H1 (cell line): ENCODE measurements around the gene TEX38. TPM values are rescaled to one million over a fixed set of nuclear protein-coding genes. Genes with fewer than 3 reads are reported as not detected.

Source experiments
- CTCF ChIA-PET: fragments of 300-600 bp; sonication (Branson Sonifier 250); formaldehyde crosslinking; loops from one replicate; lab custom pipeline; 2021; ENCODE audit not compliant: partially characterized antibody; lab: Charles Lee
- POLR2A ChIA-PET: fragments of 300-600 bp; sonication (Branson Sonifier 250); formaldehyde crosslinking; loops from one replicate; lab custom pipeline; 2021; ENCODE audit warnings: inconsistent platforms; ENCODE audit not compliant: partially characterized antibody; lab: Charles Lee
- DNase-seq, 2 experiments: peaks; one replicate each; pipeline versions ENCODE4 v3.0.0 to v3.0.0-alpha.2; 2010 to 2022; ENCODE audit warnings: low spot score in 2 of 2, low read depth in 1 of 2, mixed read lengths in 1 of 2
- FAIRE-seq: peaks from 2 replicates; lab custom pipeline; 2011; peaks lifted over from hg19 to GRCh38; lab: Jason Lieb, UNC
- H2AFZ ChIP-seq: 2 replicates; pipeline ENCODE4 v1.8.1; 2012; ENCODE audit warnings: low read length, inconsistent platforms
- H2AK5ac ChIP-seq: 2 replicates; pipeline ENCODE4 v1.6.1; 2013; ENCODE audit warnings: low read depth, low read length
- H2BK120ac ChIP-seq: replicated peaks from 2 replicates; pipeline ENCODE3; 2013; ENCODE audit warnings: low read depth, low read length, inconsistent platforms
- H2BK12ac ChIP-seq: 2 replicates; pipeline ENCODE4 v1.6.1; 2013; ENCODE audit warnings: low read depth, low read length
- H2BK15ac ChIP-seq: 2 replicates; pipeline ENCODE4 v1.6.1; 2013; ENCODE audit warnings: low read length
- H2BK20ac ChIP-seq: 2 replicates; pipeline ENCODE4 v1.6.1; 2013; ENCODE audit warnings: low read length
- H2BK5ac ChIP-seq: 2 replicates; pipeline ENCODE4 v1.6.1; 2013; ENCODE audit warnings: low read depth, low read length
- H3K14ac ChIP-seq: 2 replicates; pipeline ENCODE4 v1.6.1; 2013; ENCODE audit warnings: inconsistent platforms; ENCODE audit not compliant: insufficient read length
- H3K18ac ChIP-seq: 2 replicates; pipeline ENCODE4 v1.6.1; 2013; ENCODE audit warnings: low read length; ENCODE audit errors: extremely low read depth
- H3K23ac ChIP-seq: 2 replicates; pipeline ENCODE4 v1.6.1; 2013; ENCODE audit warnings: inconsistent platforms; ENCODE audit not compliant: insufficient read length
- H3K23me2 ChIP-seq: 2 replicates; pipeline ENCODE4 v1.6.1; 2013; ENCODE audit warnings: low read depth, low read length
- H3K27ac ChIP-seq: 2 replicates; pipeline ENCODE4 v1.6.1; 2011; ENCODE audit warnings: low read depth, low read length, inconsistent platforms
- H3K27me3 ChIP-seq, 4 experiments: replicated peaks in 1 of 4; 1 replicate in 1 of 4; 2 replicates in 3 of 4; pipeline versions ENCODE4 v1.6.1 to v1.8.1; 2011 to 2013; ENCODE audit warnings: low read length in 3 of 4, mild to moderate bottlenecking in 3 of 4, inconsistent platforms in 2 of 4, mixed read lengths in 2 of 4, moderate library complexity in 1 of 4; ENCODE audit not compliant: control insufficient read depth in 3 of 4, insufficient read depth in 3 of 4; ENCODE audit errors: extremely low read depth in 1 of 4
- H3K36me3 ChIP-seq, 4 experiments: 2 replicates each; pipeline versions ENCODE4 v1.6.1 to v1.8.1; 2011 to 2013; ENCODE audit warnings: mild to moderate bottlenecking in 4 of 4, low read length in 3 of 4, moderate library complexity in 2 of 4, control low read depth in 1 of 4, inconsistent platforms in 1 of 4; ENCODE audit not compliant: insufficient read depth in 4 of 4, control insufficient read depth in 2 of 4
- H3K4ac ChIP-seq: replicated peaks from 2 replicates; pipeline ENCODE3; 2013; ENCODE audit warnings: low read length, low read depth, mixed read lengths, inconsistent platforms; ENCODE audit not compliant: insufficient read length
- H3K4me1 ChIP-seq, 4 experiments: replicated peaks in 1 of 4; 1 replicate in 1 of 4; 2 replicates in 3 of 4; pipeline versions ENCODE4 v1.6.1 to v1.8.1; 2011 to 2013; ENCODE audit warnings: low read length in 3 of 4, inconsistent platforms in 2 of 4, mixed read lengths in 1 of 4; ENCODE audit not compliant: insufficient read depth in 4 of 4, control insufficient read depth in 3 of 4
- H3K4me2 ChIP-seq, 2 experiments: 2 replicates each; pipeline versions ENCODE4 v1.6.1 to v1.8.1; 2011 to 2013; ENCODE audit warnings: low read depth in 2 of 2, low read length in 2 of 2, control low read depth in 1 of 2, inconsistent platforms in 1 of 2, mild to moderate bottlenecking in 1 of 2; ENCODE audit not compliant: insufficient read depth in 1 of 2
- H3K4me3 ChIP-seq, 4 experiments: fragments of 200-600, 300-600 bp in 1 of 4; sonication (generic), shearing (Covaris generic), sonication (Bioruptor Twin) in 1 of 4; 2 replicates each; pipeline versions ENCODE4 v1.5.1 to v1.8.1; 2011 to 2016; ENCODE audit warnings: low read length in 4 of 4, low read depth in 3 of 4, control low read depth in 2 of 4, inconsistent platforms in 2 of 4, mild to moderate bottlenecking in 2 of 4, mixed read lengths in 1 of 4, moderate library complexity in 1 of 4; ENCODE audit not compliant: insufficient read depth in 2 of 4; ENCODE audit errors: extremely low read depth in 1 of 4
- H3K56ac ChIP-seq: replicated peaks from 2 replicates; pipeline ENCODE3; 2013; ENCODE audit warnings: low read depth, mild to moderate bottlenecking, mixed read lengths, low read length, inconsistent platforms; ENCODE audit not compliant: insufficient read length
- H3K79me1 ChIP-seq: 2 replicates; pipeline ENCODE4 v1.6.1; 2013; ENCODE audit warnings: low read depth, low read length, control low read depth
- H3K79me2 ChIP-seq, 2 experiments: 2 replicates each; pipeline versions ENCODE4 v1.6.1 to v1.8.1; 2012 to 2013; ENCODE audit warnings: low read length in 2 of 2, mild to moderate bottlenecking in 2 of 2, inconsistent platforms in 1 of 2; ENCODE audit not compliant: insufficient read depth in 2 of 2, control insufficient read depth in 1 of 2
- H3K9ac ChIP-seq, 4 experiments: replicated peaks in 1 of 4; 1 replicate in 1 of 4; 2 replicates in 3 of 4; pipeline versions ENCODE4 v1.6.1 to v1.8.1; 2011 to 2013; ENCODE audit warnings: low read depth in 3 of 4, low read length in 3 of 4, control low read depth in 2 of 4, mild to moderate bottlenecking in 2 of 4, moderate library complexity in 2 of 4, inconsistent platforms in 1 of 4; ENCODE audit errors: extremely low read depth in 1 of 4
- H3K9me3 ChIP-seq, 2 experiments: 2 replicates each; pipeline versions ENCODE4 v1.6.1 to v1.8.1; 2012 to 2013; ENCODE audit warnings: mild to moderate bottlenecking in 2 of 2, moderate library complexity in 2 of 2, control low read depth in 1 of 2, inconsistent platforms in 1 of 2, low read depth in 1 of 2, low read length in 1 of 2, mixed read lengths in 1 of 2; ENCODE audit not compliant: insufficient read depth in 2 of 2
- H4K20me1 ChIP-seq, 2 experiments: replicated peaks in 1 of 2; 2 replicates each; pipeline versions ENCODE3 to v1.8.1; 2011 to 2013; ENCODE audit warnings: inconsistent platforms in 2 of 2, low read length in 2 of 2, mild to moderate bottlenecking in 1 of 2; ENCODE audit not compliant: insufficient read depth in 2 of 2, control insufficient read depth in 1 of 2
- H4K5ac ChIP-seq: 2 replicates; pipeline ENCODE4 v1.6.1; 2013; ENCODE audit warnings: low read length, low read depth, mixed read lengths, inconsistent platforms; ENCODE audit not compliant: insufficient read length
- H4K8ac ChIP-seq: 2 replicates; pipeline ENCODE4 v1.8.0; 2013; ENCODE audit warnings: mild to moderate bottlenecking, moderate library complexity, low read length, inconsistent platforms; ENCODE audit not compliant: insufficient read depth; ENCODE audit errors: extremely low read depth
- H4K91ac ChIP-seq: replicated peaks from 2 replicates; pipeline ENCODE3; 2013; ENCODE audit warnings: low read length, mixed read lengths, inconsistent platforms; ENCODE audit not compliant: insufficient read length
- ATF3 ChIP-seq: IDR thresholded peaks from 2 replicates; pipeline ENCODE4 v1.6.1; 2011; ENCODE audit warnings: low read depth, mild to moderate bottlenecking, low read length; ENCODE audit not compliant: insufficient read depth
- FOSL1 ChIP-seq: IDR thresholded peaks from 2 replicates; pipeline ENCODE4 v1.6.1; 2011; ENCODE audit warnings: mild to moderate bottlenecking, low read depth, low read length, moderate library complexity; ENCODE audit not compliant: insufficient read depth
- GABPA ChIP-seq: IDR thresholded peaks from 2 replicates; pipeline ENCODE4 v1.6.1; 2011; ENCODE audit warnings: mild to moderate bottlenecking, low read length, moderate library complexity, borderline replicate concordance; ENCODE audit not compliant: insufficient read depth
- JUN ChIP-seq: IDR thresholded peaks from 2 replicates; pipeline ENCODE4 v1.6.1; 2011; ENCODE audit warnings: low read depth, mild to moderate bottlenecking, improper control_type of control experiment, low read length
- POU5F1 ChIP-seq: IDR thresholded peaks from 2 replicates; pipeline ENCODE4 v1.6.1; 2011; ENCODE audit warnings: low read depth, mild to moderate bottlenecking, low read length, moderate library complexity
- RAD21 ChIP-seq, 2 experiments: IDR thresholded peaks in 1 of 2; conservative IDR thresholded peaks in 1 of 2; 2 replicates each; pipeline ENCODE4 v1.6.1; 2011; ENCODE audit warnings: low read depth in 2 of 2, low read length in 2 of 2, improper control_type of control experiment in 1 of 2, inconsistent platforms in 1 of 2, mild to moderate bottlenecking in 1 of 2, moderate library complexity in 1 of 2
- SAP30 ChIP-seq: fragments of 300-600 bp; sonication (generic); IDR thresholded peaks from 2 replicates; pipeline ENCODE4 v1.7.1; 2012; ENCODE audit warnings: low read length, moderate library complexity, mild to moderate bottlenecking, inconsistent platforms; ENCODE audit not compliant: insufficient read depth, insufficient replicate concordance
- SIX5 ChIP-seq: IDR thresholded peaks from 2 replicates; pipeline ENCODE4 v1.6.1; 2011; ENCODE audit warnings: mild to moderate bottlenecking, low read depth, low read length
- SP4 ChIP-seq: IDR thresholded peaks from 2 replicates; pipeline ENCODE4 v1.6.1; 2012; ENCODE audit warnings: low read length, inconsistent platforms
- SUZ12 ChIP-seq: fragments of 200-600 bp; sonication (generic); IDR thresholded peaks from 2 replicates; pipeline ENCODE4 v1.6.1; 2012; ENCODE audit warnings: mild to moderate bottlenecking, inconsistent platforms, low read length, moderate library complexity, mixed read lengths
- TBP ChIP-seq: IDR thresholded peaks from 2 replicates; pipeline ENCODE4 v1.6.1; 2011; ENCODE audit warnings: low read depth, low read length, improper control_type of control experiment
- TEAD4 ChIP-seq: IDR thresholded peaks from 2 replicates; pipeline ENCODE4 v1.6.1; 2012; ENCODE audit warnings: low read depth, low read length, inconsistent platforms, mixed read lengths
- YY1 ChIP-seq: IDR thresholded peaks from 2 replicates; pipeline ENCODE4 v1.6.1; 2011; ENCODE audit warnings: low read depth, mild to moderate bottlenecking, low read length
- WGBS, 2 experiments: shearing (Covaris generic) in 1 of 2; methylation state at CpG; one replicate each; pipeline versions ENCODE4 v1.1.6 to v1.1.7; 2013 to 2015; ENCODE audit warnings: low lambda C conversion rate in 2 of 2, mixed read lengths in 2 of 2, inconsistent platforms in 1 of 2, low coverage in 1 of 2, missing lambda C conversion rate in 1 of 2; ENCODE audit not compliant: insufficient replicate concordance in 2 of 2, insufficient coverage in 1 of 2, insufficient read length in 1 of 2; ENCODE audit errors: extremely low coverage in 1 of 2, missing lambda C conversion rate in 1 of 2; 5-methylcytosine and 5-hydroxymethylcytosine counted together
- polyA plus RNA-seq, 7 experiments: library from polyadenylated mRNA; depleted of rRNA in 3 of 7; stranded (reverse) in 5 of 7; unstranded in 2 of 7; fragments of >200 nt in 5 of 7; fragments of 200-250 nt in 2 of 7; gene quantifications; 1 replicate in 5 of 7; 2 replicates in 1 of 7; 4 replicates in 1 of 7; pipeline versions ENCODE4 v1.2.1 to v1.2.3, GENCODE V29; 2011 to 2013; ENCODE audit warnings: missing spikeins in 2 of 7, mixed read lengths in 2 of 7
- total RNA-seq: library from RNA; stranded (reverse); fragmentation: NEBNext Ultra II Directional; extraction: Animal tissue kit (Norgen Biotek cat#: 25700); gene quantifications from 2 replicates; pipeline ENCODE4 v1.2.1, GENCODE V29; 2021

Gene TEX38
- total and polyA plus RNA-seq, 2 of the 8 experiments (the other 6 are each of a cell fraction or from before 2014, with no cell fraction given), result 0.33 TPM; not detected in 1

GRCh38 chr1:46719689-46720088 is 48.0 kb downstream of the TEX38 start:
- H4K91ac ChIP-seq, result peak overlapping the region; percentile 92
- H2BK120ac ChIP-seq, result no peak overlapping the region
- H3K18ac ChIP-seq, result no peak overlapping the region
- peaks cover 4 to 25% of the 10 kb centered on the region in 2 experiments; a peak in 3 of 4 replicates for H3K79me2 ChIP-seq
- H3K23me2 ChIP-seq, result peaks cover 4% of the 10 kb centered on the region
- H2BK5ac ChIP-seq, result no peak overlapping the region
- H3K9ac ChIP-seq, result no peak overlapping the region
- H3K4me2 ChIP-seq, result peak overlapping the region; percentile 49 to 91; a peak in 3 of 4 replicates
- no peak overlapping the region for H3K27ac ChIP-seq
- H3K4me1 ChIP-seq, result peaks cover 5 to 22% (median 10%) of the 10 kb centered on the region in 4 experiments
- no peak for FAIRE-seq
- no peak overlapping the region for H2AK5ac ChIP-seq
- WGBS, 2 experiments, result 73% methylated on average over 3 of the region's 3 CpGs; no CpG with 5 or more reads in 1 of the 2 experiments
- no peak overlapping the region for H3K4ac ChIP-seq
- H3K14ac ChIP-seq, result no peak overlapping the region
- no peaks in the 10 kb centered on the region; a peak in 1 of 7 replicates for H3K27me3 ChIP-seq
- no peak overlapping the region for H4K8ac ChIP-seq
- no peak overlapping the region for H2BK20ac ChIP-seq
- H4K5ac ChIP-seq, result no peak overlapping the region
- ChIA-PET CTCF (interaction anchor here (0.6 to 1.4 kb wide), 5 partner anchors 12 to 303 kb away, joined by 3 to 5 read pairs (median 3); no protein-coding TSS in a partner anchor), POLR2A (interaction anchor here (1.5 kb wide), 1 partner anchor 103 kb away, joined by 4 read pairs; the partner anchor contains the start of gene MOB3C)
- peaks cover 0 to 18% (median 11%) of the 10 kb centered on the region in 4 experiments; a peak in 6 of 8 replicates for H3K36me3 ChIP-seq
- H4K20me1 ChIP-seq, result peaks cover 7 to 10% of the 10 kb centered on the region in 2 experiments
- H2BK12ac ChIP-seq, result no peak overlapping the region; the same call in 1 of the 2 replicates
- peaks cover 10% of the 10 kb centered on the region for H3K79me1 ChIP-seq
- DNase-seq, result no peak
- H3K9me3 ChIP-seq, result no peaks in the 10 kb centered on the region
- H3K4me3 ChIP-seq, result peak overlapping the region in 3 of 4 experiments; percentile 75 to 95 (median 84); a peak in 5 of 8 replicates
- no peak overlapping the region for H3K56ac ChIP-seq
- H3K23ac ChIP-seq, result no peak overlapping the region
- peak overlapping the region; percentile 6; the same call in 1 of the 2 replicates for H2AFZ ChIP-seq
- no peak overlapping the region for H2BK15ac ChIP-seq
- TF ChIP-seq JUN (no peak), GABPA (no peak), SUZ12 (no peak), SAP30 (no peak), TEAD4 (no peak), ATF3 (no peak), POU5F1 (no peak), RAD21 (IDR thresholded peaks at IDR 0.05 in 1 of 2, conservative IDR thresholded peaks at IDR 0.05 in 1 of 2; ENCODE audit: low read depth in 2 of 2, low read length in 2 of 2) (no peak), SP4 (no peak), TBP (no peak), FOSL1 (no peak), YY1 (no peak), SIX5 (no peak)
